ENCODE results near the gene WASL.
"Not testable (repeated sequence)": the region's sequence is repeated elsewhere in the genome, so short reads cannot be mapped to it uniquely, and the experiment has no call there.

WASL gene

GRCh38 chr7:123732413-123733091, 16.3 kb downstream of the WASL start:
- no peak for DNase-seq (ENCODE audit: low read depth)

- DNase-seq (ENCODE audit: low read depth) = no peak
Measured at GRCh38 chr7:123729218-123729578, 19.6 kb downstream of the WASL start.

GRCh38 chr7:123727071-123727837, 21.5 kb downstream of the WASL start:
- peak; percentile 96 for DNase-seq (ENCODE audit: low read depth)

GRCh38 chr7:123725586-123726171, 23.1 kb downstream of the WASL start:
- no peak for DNase-seq (ENCODE audit: low read depth)

- peak; percentile 41 for DNase-seq (ENCODE audit: low read depth)
Measured at GRCh38 chr7:123724817-123725253, 24.0 kb downstream of the WASL start.

GRCh38 chr7:123723913-123724312, 24.9 kb downstream of the WASL start:
- no peak for DNase-seq (ENCODE audit: low read depth)

GRCh38 chr7:123720527-123720926, 28.3 kb downstream of the WASL start:
- DNase-seq (ENCODE audit: low read depth) = not testable (repeated sequence)

GRCh38 chr7:123719197-123719721, 29.5 kb downstream of the WASL start:
- DNase-seq (ENCODE audit: low read depth) = no peak

GRCh38 chr7:123718773-123719172, 30.0 kb downstream of the WASL start:
- no peak for DNase-seq (ENCODE audit: low read depth)

GRCh38 chr7:123717689-123718088, 31.1 kb downstream of the WASL start:
- no peak for DNase-seq (ENCODE audit: low read depth)

- DNase-seq (ENCODE audit: low read depth) = no peak
Measured at GRCh38 chr7:123716877-123717276, 31.9 kb downstream of the WASL start.

- no peak for DNase-seq (ENCODE audit: low read depth)
Measured at GRCh38 chr7:123715799-123716198, 33.0 kb downstream of the WASL start.

GRCh38 chr7:123715198-123715597, 33.6 kb downstream of the WASL start:
- peak; percentile 50 for DNase-seq (ENCODE audit: low read depth)

GRCh38 chr7:123714296-123715080, 34.3 kb downstream of the WASL start:
- DNase-seq (ENCODE audit: low read depth) = no peak

GRCh38 chr7:123712619-123713018, 36.2 kb downstream of the WASL start:
- peak; percentile 71 for DNase-seq (ENCODE audit: low read depth)

GRCh38 chr7:123711832-123712293, 36.9 kb downstream of the WASL start:
- no peak for DNase-seq (ENCODE audit: low read depth)

- DNase-seq (ENCODE audit: low read depth) = no peak
Measured at GRCh38 chr7:123710683-123711082, 38.1 kb downstream of the WASL start.

GRCh38 chr7:123709525-123709924, 39.3 kb downstream of the WASL start:
- DNase-seq (ENCODE audit: low read depth) = no peak

GRCh38 chr7:123705211-123705901, 43.4 kb downstream of the WASL start:
- no peak for DNase-seq (ENCODE audit: low read depth)

- peak; percentile 16 for DNase-seq (ENCODE audit: low read depth)
Measured at GRCh38 chr7:123695944-123696677, 52.7 kb downstream of the WASL start.

GRCh38 chr7:123692471-123692877, 56.3 kb downstream of the WASL start:
- DNase-seq (ENCODE audit: low read depth) = no peak
